Glomerular visceral epithelial cell (primary cell): ENCODE data around the gene ARID1B.

Source experiments
- DNase-seq: peaks from one replicate; pipeline ENCODE4 v3.0.0-alpha.2; 2016; ENCODE audit errors: extremely low spot score

The ARID1B gene

GRCh38 chr6:157224178-157224950 lies 447.2 kb downstream of the ARID1B start:
- DNase-seq: no peak

- DNase-seq: no peak
These were observed 447.9 kb downstream of the ARID1B start for GRCh38 chr6:157224951-157225574.

GRCh38 chr6:157225575-157225995 lies 448.4 kb downstream of the ARID1B start:
- DNase-seq: no peak

- DNase-seq: no peak
These were observed 448.9 kb downstream of the ARID1B start for GRCh38 chr6:157226026-157226625.

GRCh38 chr6:157226761-157227160 lies 449.6 kb downstream of the ARID1B start:
- no peak for DNase-seq

GRCh38 chr6:157227202-157228166 lies 450.3 kb downstream of the ARID1B start:
- no peak for DNase-seq

GRCh38 chr6:157228426-157229131 lies 451.4 kb downstream of the ARID1B start:
- no peak for DNase-seq

- DNase-seq: no peak
These were observed 452.0 kb downstream of the ARID1B start for GRCh38 chr6:157229132-157229618.

- no peak for DNase-seq
These were observed 452.5 kb downstream of the ARID1B start for GRCh38 chr6:157229713-157230112.

GRCh38 chr6:157230910-157231309 lies 453.7 kb downstream of the ARID1B start:
- DNase-seq: no peak

- DNase-seq: no peak
These were observed 455.1 kb downstream of the ARID1B start for GRCh38 chr6:157232161-157232895.

GRCh38 chr6:157233156-157233555 lies 456.0 kb downstream of the ARID1B start:
- DNase-seq: no peak

GRCh38 chr6:157233686-157234085 lies 456.5 kb downstream of the ARID1B start:
- DNase-seq: no peak

GRCh38 chr6:157235600-157236039 lies 458.4 kb downstream of the ARID1B start:
- peak; percentile 33 for DNase-seq

- no peak for DNase-seq
These were observed 459.0 kb downstream of the ARID1B start for GRCh38 chr6:157236040-157236725.

GRCh38 chr6:157238346-157238745 lies 461.2 kb downstream of the ARID1B start:
- no peak for DNase-seq

GRCh38 chr6:157239148-157239547 lies 462.0 kb downstream of the ARID1B start:
- no peak for DNase-seq

GRCh38 chr6:157239671-157240058 lies 462.5 kb downstream of the ARID1B start:
- no peak for DNase-seq
